ENCODE measurements around the gene APBB2.
"Not testable (repeated sequence)": the region's sequence is repeated elsewhere in the genome, so short reads cannot be mapped to it uniquely, and the experiment has no call there.

Gene APBB2

DNA sequence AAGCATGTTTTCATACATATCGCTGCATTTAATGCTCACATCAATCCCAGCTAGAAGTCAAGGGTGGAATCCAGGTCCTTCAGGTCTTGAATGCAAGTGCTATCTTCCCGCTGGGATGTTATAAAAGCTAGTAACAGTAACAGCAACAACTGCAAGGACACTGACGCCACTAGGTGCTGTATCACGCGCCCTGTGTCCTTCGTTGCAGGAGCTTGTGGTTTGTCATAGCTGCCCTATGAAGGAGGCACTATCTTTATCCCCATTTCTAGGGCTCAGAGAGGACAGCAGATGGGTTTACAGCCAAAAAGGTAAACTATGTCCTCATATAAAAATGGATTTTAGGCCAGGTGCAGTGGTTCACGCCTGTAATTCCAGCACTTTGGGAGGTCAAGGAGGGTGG is 261.7 kb downstream of the APBB2 start:
- DNase-seq (ENCODE audit: low read depth in 3 of 3, low spot score in 1 of 3), result no peak

DNA sequence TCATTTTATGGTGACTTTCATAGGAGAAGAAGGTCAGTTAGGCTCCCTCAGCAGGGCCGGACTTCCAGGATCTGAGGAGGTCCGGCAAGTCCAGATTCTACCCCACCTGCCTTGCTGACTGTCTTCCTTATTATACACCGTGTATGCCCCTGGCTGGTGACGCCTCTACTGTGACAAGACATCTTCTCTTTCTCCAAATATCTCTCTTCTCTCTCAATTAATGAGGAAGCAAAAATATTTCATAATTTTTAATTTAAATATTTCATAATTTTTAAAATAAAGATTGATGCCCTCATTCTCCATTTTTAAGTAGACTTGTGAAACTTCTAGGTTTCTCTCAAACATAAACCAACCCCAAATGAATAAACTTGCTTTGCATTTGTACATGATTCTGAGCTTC is 262.1 kb downstream of the APBB2 start:
- DNase-seq (ENCODE audit: low read depth in 3 of 3, low spot score in 1 of 3), result no peak

DNA sequence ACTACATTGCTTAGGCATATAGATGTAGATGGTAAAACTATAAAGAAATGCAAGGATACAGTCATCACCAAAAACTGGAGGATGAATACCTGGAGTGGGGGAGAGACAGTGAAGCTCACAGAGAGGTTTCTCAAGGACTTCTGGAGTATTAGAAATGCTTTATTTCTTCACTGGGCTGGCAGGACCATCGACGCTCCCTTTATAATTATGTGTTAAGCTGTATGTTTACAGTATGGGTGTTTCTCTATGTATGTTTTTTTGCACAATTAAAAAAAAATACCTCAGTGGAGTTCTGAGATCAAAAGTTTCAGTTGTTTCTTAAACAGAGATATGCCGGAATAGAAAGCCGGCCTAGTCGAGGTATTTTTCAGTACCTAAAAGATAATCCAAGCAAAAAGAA is 263.3 kb downstream of the APBB2 start:
- no peak for DNase-seq (ENCODE audit: low read depth in 3 of 3, low spot score in 1 of 3)

DNA sequence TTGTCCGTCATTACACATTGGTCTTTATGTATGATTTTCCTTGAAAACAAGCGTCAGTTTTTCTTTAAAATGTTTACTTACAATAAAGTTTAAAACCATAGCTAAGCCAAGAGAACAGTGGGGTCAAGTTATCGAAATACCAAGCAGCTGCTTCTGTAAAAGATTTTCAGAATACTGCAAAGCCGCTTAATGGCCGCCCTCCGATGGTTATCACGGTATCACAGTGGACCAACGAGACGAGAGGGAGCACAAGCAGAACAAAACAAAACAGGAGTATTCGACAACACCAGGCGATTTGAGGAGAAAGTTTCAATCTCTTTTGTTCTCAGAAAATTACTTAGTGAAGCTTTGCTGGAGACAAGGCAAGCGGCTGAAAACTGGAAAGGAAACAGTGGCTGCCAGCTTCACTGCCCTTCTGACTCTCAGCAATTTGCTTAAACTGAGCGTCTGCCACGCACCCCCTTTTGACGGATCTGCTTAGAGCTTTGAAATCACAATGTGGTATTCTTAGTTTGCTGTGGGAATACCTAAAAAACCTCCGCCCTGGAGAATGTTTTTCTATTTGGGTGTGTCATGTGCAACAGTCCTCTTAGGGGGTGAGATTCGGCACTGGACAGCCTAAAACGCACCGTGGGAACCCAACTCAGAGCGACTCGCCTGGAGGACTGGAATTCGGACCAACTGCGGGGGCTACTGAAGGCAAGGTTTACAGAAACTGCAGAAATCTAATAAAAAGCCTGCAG is 264.8 kb downstream of the APBB2 start:
- no peak for DNase-seq (ENCODE audit: low read depth in 3 of 3, low spot score in 1 of 3)

DNA sequence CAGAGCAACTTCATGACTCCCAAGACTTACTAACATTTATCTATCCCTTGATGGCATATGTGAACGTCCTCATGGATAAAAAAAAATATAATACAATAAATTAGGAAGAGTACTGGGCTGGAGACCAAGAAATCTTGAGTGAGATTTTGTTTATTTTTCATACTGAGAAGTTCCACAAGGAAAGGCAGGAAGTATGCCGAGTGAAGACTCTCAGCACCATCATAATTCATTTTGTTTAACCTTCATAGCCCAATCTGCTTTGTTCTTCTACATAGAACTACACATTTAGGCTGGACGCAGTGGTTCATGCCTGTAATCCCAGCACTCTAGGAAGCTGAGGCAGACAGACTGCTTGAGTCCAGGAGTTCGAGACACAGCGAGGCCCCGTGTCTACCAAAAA is 266.3 kb downstream of the APBB2 start:
- DNase-seq (ENCODE audit: low read depth in 3 of 3, low spot score in 1 of 3), result no peak

DNA sequence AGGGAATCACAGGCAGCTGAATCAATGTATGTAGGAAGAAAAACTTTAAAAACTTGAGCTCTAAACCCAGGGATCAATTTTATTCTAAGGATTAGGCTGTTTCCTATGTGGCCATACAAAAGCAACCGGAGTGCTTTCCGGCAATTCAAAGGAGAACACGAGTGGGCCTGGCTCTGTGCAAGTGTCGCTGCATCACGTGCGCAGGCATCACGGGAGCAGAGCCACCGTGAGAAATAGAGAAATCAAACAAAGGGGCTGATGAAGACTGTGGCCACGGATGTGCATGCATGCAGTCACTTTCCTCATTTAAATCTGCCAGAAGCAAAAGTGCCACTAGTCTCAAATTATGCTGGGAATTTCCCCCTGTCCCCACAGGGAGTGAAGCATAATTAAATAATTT is 267.7 kb downstream of the APBB2 start:
- no peak for DNase-seq (ENCODE audit: low read depth in 3 of 3, low spot score in 1 of 3)

DNA sequence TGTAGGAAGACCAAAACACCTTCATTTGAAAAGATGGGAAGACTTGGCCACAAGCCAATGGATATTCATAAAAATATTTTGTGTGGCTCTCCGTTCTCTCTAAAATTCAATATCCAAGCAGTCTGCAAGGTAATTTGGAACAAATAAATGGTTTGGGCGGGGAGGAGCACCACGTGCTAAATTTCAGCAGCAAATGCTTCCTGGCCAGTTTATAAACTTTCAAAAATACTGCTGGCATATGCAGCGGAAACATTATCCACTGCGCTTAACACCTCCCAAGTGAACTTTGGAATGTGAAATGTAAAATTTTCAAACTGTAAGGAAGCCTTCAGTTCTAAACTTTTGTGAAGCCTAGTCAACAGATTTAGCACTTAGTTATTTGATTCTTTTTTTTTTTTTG is 273.6 kb downstream of the APBB2 start:
- DNase-seq (ENCODE audit: low read depth in 3 of 3, low spot score in 1 of 3), result no peak

DNA sequence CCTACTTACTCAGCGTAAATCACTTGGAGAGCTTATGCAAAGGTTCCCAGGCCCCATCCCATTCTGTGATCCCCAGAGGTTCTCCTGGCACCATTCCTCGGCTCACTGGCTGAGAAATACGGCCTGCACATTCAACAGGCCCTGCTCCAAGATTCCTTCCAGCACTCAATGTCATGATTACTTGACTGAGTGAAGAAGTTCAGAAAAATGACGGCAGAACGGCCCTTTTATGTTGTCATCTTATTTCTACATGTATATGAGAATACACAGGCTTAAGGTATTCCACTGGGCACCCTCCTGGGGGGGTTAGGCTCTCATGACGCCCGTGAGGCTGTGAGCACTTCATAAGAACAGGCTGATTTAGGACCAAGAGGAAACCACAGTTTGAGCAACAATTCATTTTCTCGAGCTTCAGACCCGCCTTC is 274.0 kb downstream of the APBB2 start:
- no peak for DNase-seq (ENCODE audit: low read depth in 3 of 3, low spot score in 1 of 3)

DNA sequence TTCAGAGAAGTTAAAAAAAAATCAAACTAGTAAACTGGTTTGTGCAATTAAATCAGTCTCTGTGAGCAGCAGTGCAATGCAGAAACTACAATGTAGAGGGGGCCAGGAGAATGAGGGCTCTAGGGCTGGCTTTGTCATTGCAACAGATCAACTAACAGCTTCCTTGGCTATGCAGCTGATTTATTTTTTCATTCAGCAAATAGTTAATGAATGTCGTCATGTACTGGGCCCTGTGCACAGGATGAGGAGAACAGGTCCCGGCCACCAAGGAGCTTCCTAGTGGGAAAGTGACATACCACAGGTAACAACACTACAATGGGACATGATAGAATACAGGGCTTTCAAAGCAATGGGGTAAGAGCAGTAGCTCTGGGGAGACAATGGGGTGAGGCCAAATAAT is 274.5 kb downstream of the APBB2 start:
- no peak for DNase-seq (ENCODE audit: low read depth in 3 of 3, low spot score in 1 of 3)

DNA sequence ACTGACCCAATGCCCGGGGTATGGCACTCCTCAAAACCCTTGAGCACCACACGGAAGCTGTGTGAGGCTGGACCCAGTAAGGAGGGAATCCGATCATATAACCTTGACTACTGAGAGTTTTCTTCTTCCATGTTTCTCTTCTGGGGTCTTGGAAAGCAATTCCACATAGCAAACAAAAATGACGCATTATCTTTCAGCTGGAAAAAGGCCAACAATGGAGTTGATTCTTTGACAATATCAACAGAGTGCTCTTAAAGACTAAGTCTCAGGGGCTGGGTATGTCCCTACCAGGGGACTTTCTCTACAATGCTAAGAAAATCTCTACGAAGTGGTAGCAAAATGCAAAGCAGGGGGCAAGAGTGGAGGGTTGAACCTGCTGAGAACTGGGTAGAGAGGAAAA is 276.0 kb downstream of the APBB2 start:
- no peak for DNase-seq (ENCODE audit: low read depth in 3 of 3, low spot score in 1 of 3)

DNA sequence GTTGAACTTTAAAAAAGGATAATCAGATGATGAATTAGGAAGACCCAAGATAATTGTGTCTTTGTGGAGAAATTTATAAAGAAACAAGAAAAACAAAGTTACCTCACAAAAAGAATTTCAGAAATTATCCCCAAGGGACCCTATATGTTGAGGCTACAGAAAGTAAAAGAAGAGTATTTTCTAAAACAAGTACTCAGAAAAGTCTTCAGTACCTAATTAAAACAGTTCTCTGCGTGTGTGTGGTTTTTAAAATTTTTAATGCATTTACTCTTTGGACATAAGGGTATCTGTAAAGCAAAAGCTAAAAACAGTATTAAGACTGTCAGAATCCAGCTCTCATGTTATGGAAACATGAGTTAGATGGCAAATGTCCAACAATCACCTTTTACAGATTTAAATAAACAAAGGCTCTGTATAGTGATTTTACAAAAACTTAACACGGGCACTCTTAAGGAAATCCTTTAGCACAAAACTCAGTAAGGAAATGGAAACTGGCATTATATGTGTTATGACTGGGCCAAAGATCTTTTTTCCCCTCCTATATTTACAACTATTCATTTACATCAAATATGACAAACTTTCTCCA is 277.1 kb downstream of the APBB2 start:
- no peak for DNase-seq (ENCODE audit: low read depth in 3 of 3, low spot score in 1 of 3)

DNA sequence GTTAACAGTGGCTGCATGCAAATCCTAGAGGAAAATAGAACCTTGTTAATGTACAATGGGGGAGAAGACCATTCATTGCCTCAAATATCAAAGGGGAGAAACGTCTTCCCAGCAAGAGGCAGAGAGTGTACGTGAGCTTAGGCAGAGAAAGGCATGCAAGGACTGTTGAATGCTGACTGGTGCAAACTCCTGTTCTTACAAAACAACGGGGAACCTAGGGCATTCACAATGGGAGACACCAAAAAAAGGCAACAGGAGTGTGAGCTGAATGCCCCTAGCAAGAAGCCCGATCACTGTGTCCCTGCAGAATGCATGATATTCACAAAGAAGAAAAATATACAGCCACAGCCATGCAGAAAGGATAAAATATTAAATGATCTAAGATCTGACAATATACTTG is 279.7 kb downstream of the APBB2 start:
- DNase-seq (ENCODE audit: low read depth in 3 of 3, low spot score in 1 of 3), result no peak

DNA sequence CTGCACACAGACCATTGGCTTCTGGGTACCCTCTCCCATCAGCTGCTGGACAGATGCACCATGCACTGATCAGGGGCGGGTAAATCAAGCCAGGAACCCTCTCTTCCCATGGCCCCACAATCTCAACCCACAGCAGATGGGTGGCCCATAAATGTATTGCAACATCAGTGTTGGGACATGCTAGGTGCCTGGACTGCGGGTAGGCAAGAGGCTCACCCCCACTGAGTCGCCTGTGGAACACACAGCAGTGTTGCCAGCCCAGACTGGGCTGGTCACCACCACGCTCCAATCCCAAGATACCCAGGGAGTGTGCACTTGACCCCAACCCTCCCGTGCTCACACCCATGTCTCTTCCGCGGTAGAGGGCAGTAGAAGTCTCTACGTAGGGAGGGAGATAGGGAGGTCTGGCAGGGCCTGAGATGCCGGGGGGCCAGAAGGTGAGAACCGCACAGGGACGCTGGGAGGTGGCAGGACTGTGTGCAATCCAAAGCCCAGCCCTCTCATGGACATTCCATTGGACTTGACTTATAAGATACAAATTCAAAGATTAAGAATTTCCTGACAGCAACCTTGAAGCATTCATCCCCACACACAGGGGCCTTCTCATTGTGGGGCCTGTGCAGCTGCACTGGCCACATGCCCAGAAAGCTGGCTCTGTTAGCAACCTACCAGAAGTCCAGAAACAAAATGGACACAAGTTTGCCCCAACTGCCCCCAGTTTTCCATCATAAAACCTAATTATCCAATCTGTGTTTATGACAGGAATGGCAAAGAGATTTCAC is 280.9 kb downstream of the APBB2 start:
- no peak for DNase-seq (ENCODE audit: low read depth in 3 of 3, low spot score in 1 of 3)

DNA sequence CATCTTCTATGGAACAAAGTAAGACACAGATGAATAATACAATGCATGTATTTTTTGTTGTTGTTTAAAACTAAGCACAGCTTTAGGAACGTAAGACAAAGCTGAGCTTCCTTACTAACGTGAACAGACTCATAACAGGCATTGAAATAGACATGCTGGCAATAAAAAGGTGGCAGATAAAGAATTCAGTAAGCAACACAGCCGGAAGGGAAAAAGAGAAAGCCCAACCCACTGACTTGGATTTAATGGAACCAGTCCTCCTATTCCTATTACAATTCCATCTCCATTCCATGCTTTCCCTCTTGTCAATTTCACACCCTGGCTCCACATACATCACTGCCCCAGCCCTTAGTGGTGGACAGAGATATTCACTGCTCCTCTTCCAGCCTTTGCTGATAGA is 282.5 kb downstream of the APBB2 start:
- no peak for DNase-seq (ENCODE audit: low read depth in 3 of 3, low spot score in 1 of 3)

DNA sequence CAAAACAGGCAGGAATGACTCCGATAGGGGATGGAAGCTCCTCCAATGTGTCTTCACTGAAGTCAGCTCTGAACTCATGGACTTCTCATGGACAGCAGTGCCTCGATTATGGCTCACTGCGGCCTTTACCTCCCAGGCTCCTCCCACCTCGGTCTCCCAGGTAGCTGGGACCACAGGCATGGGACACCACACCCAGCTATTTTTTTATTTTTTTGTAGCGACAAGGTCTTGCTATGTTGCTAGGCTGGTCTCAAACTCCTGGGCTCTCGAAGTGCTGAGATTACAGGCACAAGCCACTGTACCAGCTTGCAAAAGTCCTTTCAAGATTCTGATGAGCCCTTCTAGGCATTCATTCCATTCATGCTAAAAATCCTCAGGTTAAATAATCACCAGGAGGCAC is 283.1 kb downstream of the APBB2 start:
- DNase-seq (ENCODE audit: low read depth in 3 of 3, low spot score in 1 of 3), result no peak

DNA sequence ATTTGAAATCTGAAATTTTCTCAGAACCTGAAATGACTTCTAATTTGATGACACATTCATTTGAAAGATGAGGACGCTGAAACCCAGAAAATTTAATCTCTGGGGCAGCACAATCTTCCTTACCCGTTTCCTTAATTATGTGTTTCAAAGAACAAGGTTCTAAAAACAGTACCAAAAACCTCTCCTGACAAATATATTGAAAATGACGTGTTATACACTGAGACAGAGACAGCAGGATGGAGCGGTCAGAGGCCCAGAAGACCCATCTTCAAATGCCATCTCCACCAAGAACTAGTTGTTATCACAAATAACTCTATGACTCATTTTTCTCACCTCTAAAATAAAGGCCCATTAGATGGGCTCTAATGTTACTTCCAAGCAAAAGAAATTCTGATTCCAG is 287.3 kb downstream of the APBB2 start:
- no peak for DNase-seq (ENCODE audit: low read depth in 3 of 3, low spot score in 1 of 3)

DNA sequence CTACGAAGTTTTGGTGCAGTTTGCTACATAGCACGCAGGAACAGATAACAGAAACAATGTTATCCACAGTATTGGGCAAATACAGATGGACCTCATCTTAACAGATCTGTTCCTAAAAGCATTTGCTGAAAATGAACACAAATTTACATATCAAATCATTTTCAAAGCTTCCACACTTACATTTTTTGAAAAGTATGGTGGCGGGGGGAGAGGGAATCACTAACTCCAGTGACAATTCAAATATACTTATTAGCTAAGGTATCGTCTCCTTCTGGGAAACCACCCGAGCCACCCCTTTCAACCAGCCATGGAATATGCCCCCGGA is 289.6 kb downstream of the APBB2 start:
- no peak for DNase-seq (ENCODE audit: low read depth in 3 of 3, low spot score in 1 of 3)

DNA sequence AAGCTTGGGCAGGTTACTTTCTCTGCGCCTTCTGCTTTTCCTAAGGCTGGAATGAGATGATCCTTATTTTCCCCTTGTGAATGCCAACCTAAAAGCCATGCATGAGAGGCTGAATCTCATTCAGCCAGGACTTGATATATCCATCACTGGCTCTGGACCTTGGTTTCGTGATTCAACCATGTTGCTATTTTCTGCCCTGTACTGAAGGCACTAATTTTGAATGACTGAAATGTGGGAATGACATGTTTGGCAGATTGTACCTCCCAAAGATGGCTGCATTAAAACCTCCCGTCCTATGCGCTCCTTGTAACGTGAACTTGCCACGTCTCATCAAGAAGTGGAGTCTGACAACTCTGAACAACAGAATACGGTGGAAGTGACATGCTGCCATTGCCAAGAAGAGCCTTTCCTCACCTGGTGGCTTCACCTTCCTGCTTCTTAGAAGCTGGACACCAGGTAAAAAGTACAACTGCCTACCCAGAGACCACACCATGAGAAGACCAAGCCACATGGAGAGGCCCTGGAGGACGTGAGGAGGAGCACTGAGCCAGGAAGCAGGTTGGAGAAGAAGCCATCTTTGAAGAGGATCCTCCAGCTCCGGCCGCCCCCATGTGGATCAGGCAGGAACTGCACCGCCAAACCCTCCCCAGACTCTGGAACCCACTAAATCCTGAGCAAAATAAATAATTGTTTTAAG is 290.1 kb downstream of the APBB2 start:
- peak in 2 of 3 donors; percentile 3 to 78 for DNase-seq (ENCODE audit: low read depth in 3 of 3, low spot score in 1 of 3)

DNA sequence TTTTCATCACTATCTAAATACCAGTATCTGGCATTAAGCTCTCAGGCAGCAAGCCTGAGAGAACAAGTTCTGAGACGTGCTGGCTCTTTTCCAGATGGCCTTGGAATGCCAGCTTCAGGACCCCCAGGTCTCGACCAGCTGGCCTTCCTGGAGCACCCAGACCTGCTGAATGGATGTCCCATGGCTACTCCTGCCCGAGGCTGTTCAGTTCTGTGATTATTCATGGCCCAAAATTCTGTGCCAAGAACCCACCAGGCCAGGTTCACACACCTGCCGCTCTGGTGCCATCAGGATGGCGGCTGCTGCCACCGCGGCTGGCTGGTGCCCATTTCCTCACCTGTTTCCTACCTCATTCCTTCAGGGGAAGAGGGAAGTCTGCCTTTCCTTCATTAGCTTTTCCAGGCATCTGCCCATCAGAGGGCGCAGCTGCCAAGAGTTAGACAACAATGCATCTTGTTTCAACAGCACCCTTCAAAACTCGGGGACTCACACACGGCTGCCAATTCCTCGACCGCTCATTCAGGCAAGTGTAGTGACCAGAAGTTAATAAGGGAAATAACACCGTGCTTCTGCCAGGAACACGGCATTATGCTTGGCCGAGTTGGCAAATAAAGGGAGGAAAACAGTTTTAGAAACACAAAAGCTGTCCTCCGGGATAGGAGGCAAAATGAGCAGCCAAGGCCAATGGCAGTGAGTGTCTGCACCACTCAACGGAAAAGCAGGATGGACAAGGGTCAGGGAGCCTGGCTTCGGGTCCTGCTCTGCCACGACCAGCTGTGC is 290.8 kb downstream of the APBB2 start:
- DNase-seq (ENCODE audit: low read depth in 3 of 3, low spot score in 1 of 3), result no peak

DNA sequence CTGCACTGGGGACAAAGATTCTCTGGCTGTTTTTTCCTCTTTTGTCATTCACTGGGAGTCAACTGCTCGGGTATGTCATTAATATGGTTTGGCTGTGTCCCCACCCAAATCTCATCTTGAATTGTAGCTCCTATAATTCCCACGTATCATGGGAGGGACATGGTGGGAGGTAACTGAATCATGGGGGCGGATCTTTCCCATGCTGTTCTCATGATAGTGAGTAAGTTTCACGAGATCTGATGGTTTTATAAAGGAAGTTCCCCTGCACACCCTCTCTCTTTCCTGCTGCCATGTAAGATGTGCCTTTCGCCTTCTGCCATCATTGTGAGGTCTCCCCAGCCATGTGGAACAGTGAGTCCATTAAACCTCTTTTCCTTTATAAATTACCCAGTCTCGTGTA is 294.4 kb downstream of the APBB2 start:
- not testable (repeated sequence) for DNase-seq (ENCODE audit: low read depth in 3 of 3, low spot score in 1 of 3)

DNA sequence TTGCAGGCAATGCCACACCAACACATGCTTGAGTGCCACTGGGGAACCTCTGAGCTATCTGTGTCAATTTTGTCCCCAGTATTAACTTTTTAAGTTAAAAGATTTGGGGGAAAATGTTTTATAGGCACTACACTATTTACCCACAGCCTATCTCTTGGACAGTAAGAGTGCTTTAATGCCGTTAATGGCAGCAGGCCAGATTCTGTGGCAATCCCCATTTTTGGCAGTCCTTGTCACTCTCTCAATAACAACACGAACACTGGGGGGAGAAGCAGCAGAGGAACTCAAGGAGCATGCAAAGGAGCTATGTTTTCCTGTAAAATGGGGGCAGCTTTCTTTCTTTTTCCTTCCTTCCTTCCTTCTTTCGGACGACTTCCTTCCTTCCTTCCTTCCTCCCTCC is 296.0 kb downstream of the APBB2 start:
- DNase-seq (ENCODE audit: low read depth in 3 of 3, low spot score in 1 of 3), result no peak

Data from stimulated activated CD4-positive, alpha-beta T cell treated with anti-CD3 and anti-CD28 coated beads, TNF-alpha, amount 100 ng/mL, for 1 hour (primary cell).